MM.1S (cell line): ENCODE results near the gene TERB1.

ENCODE experiments used
- EZH2 ChIP-seq: fragments of 300-600 bp; sonication (generic); optimal IDR thresholded peaks from 2 replicates; pipeline ENCODE3; 2017; ENCODE audit warnings: low read depth, mild to moderate bottlenecking, antibody characterized with exemption, low read length, mixed read lengths
- TF ChIP-seq, protein P1 (sequence below): fragments of 300-600 bp; sonication (generic); IDR thresholded peaks from 2 replicates; pipeline ENCODE4 v1.5.1; 2016; ENCODE audit warnings: antibody characterized with exemption, low read length, mixed read lengths

DNA sequence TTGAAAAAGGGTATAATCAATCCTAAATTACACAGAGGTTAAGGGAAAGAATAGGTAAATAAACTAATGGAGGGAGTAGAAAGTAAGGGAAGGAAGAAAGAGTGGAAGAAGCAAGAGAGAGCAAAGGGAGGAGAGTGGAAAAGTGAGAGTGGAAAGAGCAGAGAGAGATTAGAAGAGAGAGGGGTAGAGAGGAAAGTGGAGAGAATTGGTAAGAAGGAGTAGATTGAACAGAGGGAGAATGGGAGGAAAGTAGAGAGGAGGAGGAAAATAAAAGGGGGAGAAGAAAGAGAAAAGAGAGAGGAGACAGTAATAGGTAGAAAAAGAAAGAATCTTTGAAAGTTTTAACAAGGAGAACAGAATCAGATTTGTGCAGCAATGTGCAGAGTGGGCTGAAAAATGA is 24.9 kb downstream of the TERB1 start:
- TF ChIP-seq, protein P1, sequence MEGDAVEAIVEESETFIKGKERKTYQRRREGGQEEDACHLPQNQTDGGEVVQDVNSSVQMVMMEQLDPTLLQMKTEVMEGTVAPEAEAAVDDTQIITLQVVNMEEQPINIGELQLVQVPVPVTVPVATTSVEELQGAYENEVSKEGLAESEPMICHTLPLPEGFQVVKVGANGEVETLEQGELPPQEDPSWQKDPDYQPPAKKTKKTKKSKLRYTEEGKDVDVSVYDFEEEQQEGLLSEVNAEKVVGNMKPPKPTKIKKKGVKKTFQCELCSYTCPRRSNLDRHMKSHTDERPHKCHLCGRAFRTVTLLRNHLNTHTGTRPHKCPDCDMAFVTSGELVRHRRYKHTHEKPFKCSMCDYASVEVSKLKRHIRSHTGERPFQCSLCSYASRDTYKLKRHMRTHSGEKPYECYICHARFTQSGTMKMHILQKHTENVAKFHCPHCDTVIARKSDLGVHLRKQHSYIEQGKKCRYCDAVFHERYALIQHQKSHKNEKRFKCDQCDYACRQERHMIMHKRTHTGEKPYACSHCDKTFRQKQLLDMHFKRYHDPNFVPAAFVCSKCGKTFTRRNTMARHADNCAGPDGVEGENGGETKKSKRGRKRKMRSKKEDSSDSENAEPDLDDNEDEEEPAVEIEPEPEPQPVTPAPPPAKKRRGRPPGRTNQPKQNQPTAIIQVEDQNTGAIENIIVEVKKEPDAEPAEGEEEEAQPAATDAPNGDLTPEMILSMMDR, result no peak
- no peak for TF ChIP-seq EZH2
